Osteoblast (primary cell): ENCODE measurements around the gene HSPA1B. TPM values are rescaled to one million over a fixed set of nuclear protein-coding genes. Genes with fewer than 3 reads are reported as not detected.
A peak's percentile ranks its signal among the peaks of the same experiment; 100 is the strongest.

Experiments used
- DNase-seq: peaks from one replicate; pipeline ENCODE4 v3.0.0; 2011; ENCODE audit warnings: low spot score, mixed read lengths; ENCODE audit not compliant: insufficient read length; ENCODE audit errors: missing footprints
- H2AFZ ChIP-seq: 2 replicates; pipeline ENCODE4 v1.6.0; 2011; ENCODE audit warnings: mild to moderate bottlenecking, low read length
- H3K27ac ChIP-seq: 2 replicates; pipeline ENCODE4 v1.5.1; 2011; ENCODE audit warnings: mild to moderate bottlenecking, low read depth, low read length, moderate library complexity
- H3K27me3 ChIP-seq: 2 replicates; pipeline ENCODE4 v1.6.0; 2012; ENCODE audit warnings: mild to moderate bottlenecking, control low read depth, inconsistent platforms, low read length, moderate library complexity; ENCODE audit not compliant: insufficient read depth
- H3K36me3 ChIP-seq: 2 replicates; pipeline ENCODE4 v1.5.1; 2011; ENCODE audit warnings: mild to moderate bottlenecking, low read length, control low read depth, moderate library complexity; ENCODE audit not compliant: insufficient read depth
- H3K4me1 ChIP-seq: 2 replicates; pipeline ENCODE4 v1.5.1; 2011; ENCODE audit warnings: mild to moderate bottlenecking, low read length, control low read depth, moderate library complexity; ENCODE audit not compliant: insufficient read depth
- H3K4me2 ChIP-seq: 2 replicates; pipeline ENCODE4 v1.6.0; 2011; ENCODE audit warnings: mild to moderate bottlenecking, low read length; ENCODE audit not compliant: insufficient read depth
- H3K4me3 ChIP-seq: fragments of 200-600 bp; sonication (generic); 3 replicates; pipeline ENCODE4 v1.5.1; 2012; ENCODE audit warnings: mild to moderate bottlenecking, low read length, inconsistent platforms; ENCODE audit not compliant: insufficient read depth
- H3K79me2 ChIP-seq: 2 replicates; pipeline ENCODE4 v1.6.0; 2012; ENCODE audit warnings: mild to moderate bottlenecking, low read length, control low read depth, inconsistent platforms; ENCODE audit not compliant: insufficient read depth
- H3K9me3 ChIP-seq: 2 replicates; pipeline ENCODE4 v1.5.1; 2011; ENCODE audit warnings: low read depth, low read length, control low read depth
- H4K20me1 ChIP-seq: 2 replicates; pipeline ENCODE4 v1.6.0; 2012; ENCODE audit warnings: mild to moderate bottlenecking, low read length, control low read depth; ENCODE audit not compliant: insufficient read depth
- small RNA-seq: library from RNA; depleted of rRNA; stranded (forward); fragments of <200 nt; gene quantifications from one replicate; pipeline ENCODE3, GENCODE V24; 2012
- total RNA-seq: library from RNA; depleted of rRNA; stranded (reverse); fragments of >200 nt; gene quantifications from 2 replicates; pipeline ENCODE4 v1.2.3, GENCODE V29; 2012
- TF ChIP-seq, protein P1 (sequence below): IDR thresholded peaks from 2 replicates; pipeline ENCODE4 v1.5.1; 2011; ENCODE audit warnings: mild to moderate bottlenecking, low read depth, low read length, moderate library complexity; ENCODE audit errors: extremely low read depth

The HSPA1B gene
- total RNA-seq, 1 donor, result 59.7 TPM

DNA sequence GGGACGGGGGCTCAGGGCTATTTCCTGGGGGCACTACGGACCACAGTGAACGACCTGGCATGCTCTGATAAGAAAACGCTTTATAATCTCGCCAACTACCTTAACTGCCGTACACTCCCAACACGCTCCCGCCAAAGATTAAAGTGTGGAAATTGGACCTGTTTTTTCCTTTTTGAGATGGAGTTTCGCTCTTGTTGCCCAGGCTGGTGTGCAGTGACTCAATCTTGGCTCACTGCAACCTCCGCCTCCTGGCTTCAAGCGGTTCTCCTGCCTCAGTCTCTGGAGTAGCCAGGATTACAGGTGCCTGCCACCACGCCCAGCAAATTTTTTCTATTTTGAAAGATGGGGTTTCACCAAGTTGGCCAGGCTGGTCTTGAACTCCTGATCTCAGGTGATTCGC is 51.6 kb downstream of the HSPA1B start:
- no peak overlapping the region for H2AFZ ChIP-seq
- DNase-seq, result no peak
- H3K4me3 ChIP-seq, result no peak overlapping the region
- H4K20me1 ChIP-seq, result no peaks in the 10 kb centered on the region
- TF ChIP-seq, protein P1, sequence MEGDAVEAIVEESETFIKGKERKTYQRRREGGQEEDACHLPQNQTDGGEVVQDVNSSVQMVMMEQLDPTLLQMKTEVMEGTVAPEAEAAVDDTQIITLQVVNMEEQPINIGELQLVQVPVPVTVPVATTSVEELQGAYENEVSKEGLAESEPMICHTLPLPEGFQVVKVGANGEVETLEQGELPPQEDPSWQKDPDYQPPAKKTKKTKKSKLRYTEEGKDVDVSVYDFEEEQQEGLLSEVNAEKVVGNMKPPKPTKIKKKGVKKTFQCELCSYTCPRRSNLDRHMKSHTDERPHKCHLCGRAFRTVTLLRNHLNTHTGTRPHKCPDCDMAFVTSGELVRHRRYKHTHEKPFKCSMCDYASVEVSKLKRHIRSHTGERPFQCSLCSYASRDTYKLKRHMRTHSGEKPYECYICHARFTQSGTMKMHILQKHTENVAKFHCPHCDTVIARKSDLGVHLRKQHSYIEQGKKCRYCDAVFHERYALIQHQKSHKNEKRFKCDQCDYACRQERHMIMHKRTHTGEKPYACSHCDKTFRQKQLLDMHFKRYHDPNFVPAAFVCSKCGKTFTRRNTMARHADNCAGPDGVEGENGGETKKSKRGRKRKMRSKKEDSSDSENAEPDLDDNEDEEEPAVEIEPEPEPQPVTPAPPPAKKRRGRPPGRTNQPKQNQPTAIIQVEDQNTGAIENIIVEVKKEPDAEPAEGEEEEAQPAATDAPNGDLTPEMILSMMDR, result no peak
- H3K79me2 ChIP-seq, result no peaks in the 10 kb centered on the region
- no peaks in the 10 kb centered on the region for H3K9me3 ChIP-seq
- no peak overlapping the region for H3K4me2 ChIP-seq
- no peaks in the 10 kb centered on the region for H3K4me1 ChIP-seq
- peaks cover 39% of the 10 kb centered on the region for H3K36me3 ChIP-seq
- no peak overlapping the region for H3K27ac ChIP-seq
- H3K27me3 ChIP-seq, result no peaks in the 10 kb centered on the region

Small RNA genes within 50 kb of the gene (small RNA-seq; reads per million reads assigned to genes)
- gene RF00019 (not detected), gene SNORD48 (207 reads per million, percentile 98 among the genes with 10 or more reads in this experiment), gene SNORD52 (not detected)

Other genes with a start within 250 kb of the HSPA1B start
- gene LTB, start 245.3 kb upstream of the HSPA1B start, total RNA-seq, result 0.29 TPM in 1 of 2 replicates, not detected in the other
- gene LST1, start 241.5 kb upstream of the HSPA1B start, total RNA-seq, result 0.29 TPM in 1 of 2 replicates, not detected in the other
- gene NCR3, start 234.7 kb upstream of the HSPA1B start, total RNA-seq, result not detected in 2 replicates
- gene AIF1, start 212.5 kb upstream of the HSPA1B start, total RNA-seq, result 0.36 TPM in 1 of 2 replicates, not detected in the other
- gene PRRC2A, start 207.0 kb upstream of the HSPA1B start, total RNA-seq, result 49.2 and 52.2 TPM in 2 replicates
- 175 and 183 TPM in 2 replicates for gene BAG6, start 175.1 kb upstream of the HSPA1B start, total RNA-seq
- gene APOM, start 171.8 kb upstream of the HSPA1B start, total RNA-seq, result 1.1 and 1.2 TPM in 2 replicates
- 21.2 and 21.7 TPM in 2 replicates for gene C6orf47, start 167.0 kb upstream of the HSPA1B start, total RNA-seq
- 22.1 and 23.9 TPM in 2 replicates for gene GPANK1, start 162.7 kb upstream of the HSPA1B start, total RNA-seq
- gene CSNK2B, start 161.7 kb upstream of the HSPA1B start, total RNA-seq, result 124 and 150 TPM in 2 replicates
- 4.1 and 5.4 TPM in 2 replicates for gene LY6G5B, start 157.8 kb upstream of the HSPA1B start, total RNA-seq
- 0.59 and 0.72 TPM in 2 replicates for gene LY6G5C, start 146.7 kb upstream of the HSPA1B start, total RNA-seq
- 41.0 and 43.4 TPM in 2 replicates for gene ABHD16A, start 124.4 kb upstream of the HSPA1B start, total RNA-seq
- not detected in 2 replicates for gene LY6G6F, start 120.9 kb upstream of the HSPA1B start, total RNA-seq
- not detected in 2 replicates for gene LY6G6D, start 112.4 kb upstream of the HSPA1B start, total RNA-seq
- not detected in 2 replicates for gene LY6G6C, start 106.0 kb upstream of the HSPA1B start, total RNA-seq
- gene MPIG6B, start 104.4 kb upstream of the HSPA1B start, total RNA-seq, result not detected in 2 replicates
- 96.6 and 97.5 TPM in 2 replicates for gene DDAH2, start 98.4 kb upstream of the HSPA1B start, total RNA-seq
- gene CLIC1, start 91.2 kb upstream of the HSPA1B start, total RNA-seq, result 502 and 581 TPM in 2 replicates
- 12.4 and 13.0 TPM in 2 replicates for gene MSH5, start 87.7 kb upstream of the HSPA1B start, total RNA-seq
- gene SAPCD1, start 65.1 kb upstream of the HSPA1B start, total RNA-seq, result 0.59 and 1.4 TPM in 2 replicates
- gene VWA7, start 50.4 kb upstream of the HSPA1B start, total RNA-seq, result 0.29 and 0.36 TPM in 2 replicates
- 40.1 and 42.0 TPM in 2 replicates for gene VARS1, start 32.0 kb upstream of the HSPA1B start, total RNA-seq
- 18.3 and 22.4 TPM in 2 replicates for gene LSM2, start 20.8 kb upstream of the HSPA1B start, total RNA-seq
- gene HSPA1L, start 12.5 kb upstream of the HSPA1B start, total RNA-seq, result 0.29 and 0.72 TPM in 2 replicates
- gene HSPA1A, start 12.2 kb upstream of the HSPA1B start, total RNA-seq, result 33.3 and 36.9 TPM in 2 replicates
- gene NEU1, start 35.1 kb downstream of the HSPA1B start, total RNA-seq, result 114 and 117 TPM in 2 replicates
- gene SLC44A4, start 51.3 kb downstream of the HSPA1B start, total RNA-seq, result not detected in 2 replicates
- gene EHMT2, start 70.0 kb downstream of the HSPA1B start, total RNA-seq, result 40.1 and 40.9 TPM in 2 replicates
- 2.1 and 3.6 TPM in 2 replicates for gene ZBTB12, start 74.3 kb downstream of the HSPA1B start, total RNA-seq
- gene C2, start 100.0 kb downstream of the HSPA1B start, total RNA-seq, result 12.7 and 18.0 TPM in 2 replicates
- gene CFB, start 118.4 kb downstream of the HSPA1B start, total RNA-seq, result 16.5 and 26.8 TPM in 2 replicates
- 86.5 and 95.8 TPM in 2 replicates for gene NELFE, start 131.2 kb downstream of the HSPA1B start, total RNA-seq
- 42.0 and 46.0 TPM in 2 replicates for gene SKIC2, start 131.4 kb downstream of the HSPA1B start, total RNA-seq
- 16.8 and 18.1 TPM in 2 replicates for gene DXO, start 144.4 kb downstream of the HSPA1B start, total RNA-seq
- gene C4A, start 154.3 kb downstream of the HSPA1B start, total RNA-seq, result 7.2 and 8.3 TPM in 2 replicates
- gene C4B, start 187.1 kb downstream of the HSPA1B start, total RNA-seq, result 4.1 and 6.5 TPM in 2 replicates
- under 0.01 and 0.72 TPM in 2 replicates for gene CYP21A2, start 210.7 kb downstream of the HSPA1B start, total RNA-seq